ENCODE data around the gene LRG1. TPM values are rescaled to one million over a fixed set of nuclear protein-coding genes. Genes with fewer than 3 reads are reported as not detected.

LRG1 gene, protein sequence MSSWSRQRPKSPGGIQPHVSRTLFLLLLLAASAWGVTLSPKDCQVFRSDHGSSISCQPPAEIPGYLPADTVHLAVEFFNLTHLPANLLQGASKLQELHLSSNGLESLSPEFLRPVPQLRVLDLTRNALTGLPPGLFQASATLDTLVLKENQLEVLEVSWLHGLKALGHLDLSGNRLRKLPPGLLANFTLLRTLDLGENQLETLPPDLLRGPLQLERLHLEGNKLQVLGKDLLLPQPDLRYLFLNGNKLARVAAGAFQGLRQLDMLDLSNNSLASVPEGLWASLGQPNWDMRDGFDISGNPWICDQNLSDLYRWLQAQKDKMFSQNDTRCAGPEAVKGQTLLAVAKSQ
- total RNA-seq = under 0.01 TPM in 1 of 2 replicates, not detected in the other

GRCh38 chr19:4539693-4540581 is at the start of gene LRG1:
Gene LRG1 (minus strand): TSS chr19:4540036. CDS start chr19:4540013, 23 bp downstream.

GRCh38 chr19:4559569-4559968 is 19.7 kb upstream of the LRG1 start, which contains the start of gene SEMA6B:
Gene SEMA6B (minus strand): TSS chr19:4559684. CDS start chr19:4558457, 1,227 bp downstream.

GRCh38 chr19:4534836-4535658 is 4.8 kb downstream of the LRG1 start, which contains the start of gene PLIN5:
Gene PLIN5 (minus strand): TSS chr19:4535224. CDS start chr19:4534074, 1,150 bp downstream.

DNA sequence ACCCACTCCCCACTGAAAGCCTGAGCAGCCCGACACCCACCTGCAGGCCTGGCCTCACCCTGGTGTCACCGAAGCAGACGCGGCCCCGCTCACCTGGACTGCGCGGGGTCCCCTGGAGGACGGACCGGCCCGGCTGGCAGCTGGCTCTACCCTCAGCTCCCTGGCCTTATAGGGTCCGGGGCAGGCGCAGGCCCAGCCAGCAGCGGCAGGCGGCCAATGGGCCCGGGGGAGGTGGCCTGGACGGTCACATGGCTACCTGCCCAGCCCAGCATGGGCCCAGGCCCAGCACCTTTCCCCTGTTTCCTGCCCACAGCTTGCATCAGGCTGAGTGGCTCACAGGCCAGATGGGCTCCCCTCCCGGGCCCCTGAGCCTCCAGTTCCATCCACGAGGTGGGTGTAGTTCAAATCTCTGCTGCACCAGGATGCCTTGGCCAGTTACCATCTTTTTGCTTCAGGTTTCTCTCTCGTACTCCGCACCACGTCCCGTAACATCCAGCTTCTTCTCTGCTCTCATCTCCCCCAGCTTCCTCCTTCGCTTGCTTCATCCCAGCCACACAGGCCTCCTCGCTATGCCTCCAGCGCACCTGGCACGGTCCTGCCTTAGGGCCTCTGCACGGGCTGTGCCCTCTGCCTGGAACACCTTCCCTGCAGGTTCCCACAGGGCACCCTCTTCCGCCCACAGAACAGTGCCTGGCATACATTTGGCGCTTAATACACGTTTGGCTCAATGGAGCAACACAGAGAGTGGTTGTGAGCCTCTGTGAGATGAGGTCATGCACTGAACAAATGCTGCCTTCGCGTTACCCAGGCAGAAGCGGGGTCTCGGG is 21.3 kb downstream of the LRG1 start, which contains the start of gene PLIN4:
Gene PLIN4 (minus strand): TSS at position 142 of the 827 bp plus-strand sequence. CDS start 214 bp downstream, outside the sequence.

Other genes with a start within 250 kb of the LRG1 start
- gene TMIGD2, start 237.6 kb downstream of the LRG1 start, total RNA-seq = not detected in 2 replicates
- 13.8 and 29.7 TPM in 2 replicates for gene FSD1, start 235.4 kb downstream of the LRG1 start, total RNA-seq
- 42.7 and 52.2 TPM in 2 replicates for gene STAP2, start 201.2 kb downstream of the LRG1 start, total RNA-seq
- 6.2 and 11.0 TPM in 2 replicates for gene MPND, start 196.5 kb downstream of the LRG1 start, total RNA-seq
- gene SH3GL1, start 139.5 kb downstream of the LRG1 start, total RNA-seq = 99.9 and 101 TPM in 2 replicates
- gene CHAF1A, start 137.4 kb downstream of the LRG1 start, total RNA-seq = 12.0 and 31.4 TPM in 2 replicates
- 114 and 193 TPM in 2 replicates for gene UBXN6, start 82.2 kb downstream of the LRG1 start, total RNA-seq
- 66.5 and 69.6 TPM in 2 replicates for gene HDGFL2, start 67.7 kb downstream of the LRG1 start, total RNA-seq
- gene PLIN4, start 21.6 kb downstream of the LRG1 start, total RNA-seq = 0.13 TPM in 1 of 2 replicates, not detected in the other
- gene PLIN5, start 4.8 kb downstream of the LRG1 start, total RNA-seq = not detected in 2 replicates
- 0.49 and 3.3 TPM in 2 replicates for gene SEMA6B, start 19.6 kb upstream of the LRG1 start, total RNA-seq
- 3.3 and 10.8 TPM in 2 replicates for gene TNFAIP8L1, start 99.5 kb upstream of the LRG1 start, total RNA-seq
- gene MYDGF, start 130.3 kb upstream of the LRG1 start, total RNA-seq = 129 and 171 TPM in 2 replicates
- gene DPP9, start 183.8 kb upstream of the LRG1 start, total RNA-seq = 57.8 and 127 TPM in 2 replicates

Measured in mesangial cell (primary cell).